AG09319 (cell line): ENCODE results near the gene CAPN10.

ENCODE experiments used
- DNase-seq: peaks from one replicate; pipeline ENCODE4 v3.0.0-alpha.2; 2010; ENCODE audit warnings: low read depth; ENCODE audit errors: extremely low read depth
- CTCF ChIP-seq: IDR thresholded peaks from 2 replicates; pipeline ENCODE4 v1.5.1; 2011; ENCODE audit warnings: low read depth, mild to moderate bottlenecking, inconsistent platforms, low read length, moderate library complexity

CAPN10 gene

DNA sequence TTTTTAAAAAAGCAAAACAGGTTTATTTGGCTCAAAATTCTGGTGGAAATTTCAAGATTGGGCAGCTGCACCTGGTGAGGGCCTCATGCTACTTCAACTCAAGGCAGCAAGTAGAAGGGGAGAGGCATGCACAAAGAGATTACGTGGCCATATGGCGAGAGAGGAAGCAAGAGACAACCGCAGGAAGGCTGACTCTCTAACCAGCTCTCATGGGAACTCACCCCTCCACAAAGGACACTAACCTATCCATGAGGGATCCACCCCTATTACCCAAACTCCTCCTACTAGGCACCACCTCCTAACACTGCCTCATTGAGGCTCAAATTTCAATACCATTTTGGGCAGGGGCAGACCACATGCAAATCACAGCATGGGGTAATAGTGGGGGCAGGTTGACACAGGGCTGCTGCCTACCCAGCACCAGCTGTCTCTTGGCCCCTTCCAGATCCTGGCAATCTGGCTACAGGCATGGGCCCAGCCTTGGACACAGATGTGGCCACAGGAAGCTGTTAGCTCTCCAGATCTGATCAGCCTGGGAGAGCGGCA lies 2.0 kb upstream of the CAPN10 start:
- no peak for TF ChIP-seq CTCF
- no peak for DNase-seq

- DNase-seq: no peak
- no peak for TF ChIP-seq CTCF
Measured at GRCh38 chr2:240585101-240585500, 1.4 kb upstream of the CAPN10 start.

GRCh38 chr2:240585681-240586197 lies 795 bp upstream of the CAPN10 start:
- no peak for TF ChIP-seq CTCF
- DNase-seq: no peak

DNA sequence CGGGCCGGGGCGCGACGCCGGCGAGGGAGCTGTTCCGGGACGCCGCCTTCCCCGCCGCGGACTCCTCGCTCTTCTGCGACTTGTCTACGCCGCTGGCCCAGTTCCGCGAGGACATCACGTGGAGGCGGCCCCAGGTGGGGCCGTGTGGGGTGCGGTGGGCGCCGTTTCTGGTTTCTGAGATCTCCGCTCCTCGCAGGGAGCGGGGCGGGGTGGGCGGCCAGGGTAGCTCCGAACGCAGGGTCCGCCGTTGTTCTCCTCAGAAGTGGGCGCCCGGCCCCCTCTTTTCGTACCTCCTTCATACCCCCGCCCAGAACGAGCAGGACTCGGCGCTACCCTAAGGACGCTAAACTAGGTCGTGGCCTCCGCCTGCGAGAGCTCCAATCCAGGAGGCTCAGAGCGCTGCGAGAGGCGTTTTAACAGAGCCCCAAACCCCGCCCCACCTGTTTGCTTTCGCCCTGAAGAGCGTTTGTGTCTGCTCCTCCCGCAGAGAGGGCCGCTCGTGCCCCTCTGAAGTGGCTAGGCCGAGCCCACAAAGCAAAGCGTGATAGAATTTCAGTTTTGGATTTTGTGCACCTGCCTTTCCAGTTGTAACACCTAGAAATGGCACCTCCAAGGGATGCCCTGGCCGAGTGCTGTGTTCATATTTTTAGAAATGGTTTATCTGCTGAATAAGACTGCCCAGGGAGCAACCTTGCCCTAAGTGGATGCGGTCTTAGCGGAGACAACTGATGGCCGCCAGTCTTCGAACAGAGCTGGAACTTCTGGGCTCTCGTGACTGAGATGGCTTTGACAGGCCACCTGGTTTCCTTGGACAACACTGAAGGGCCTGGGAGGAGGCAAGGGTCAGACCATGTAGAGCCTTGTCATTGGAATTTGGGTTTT lies 626 bp downstream of the CAPN10 start:
- no peak for TF ChIP-seq CTCF
- DNase-seq: no peak

DNA sequence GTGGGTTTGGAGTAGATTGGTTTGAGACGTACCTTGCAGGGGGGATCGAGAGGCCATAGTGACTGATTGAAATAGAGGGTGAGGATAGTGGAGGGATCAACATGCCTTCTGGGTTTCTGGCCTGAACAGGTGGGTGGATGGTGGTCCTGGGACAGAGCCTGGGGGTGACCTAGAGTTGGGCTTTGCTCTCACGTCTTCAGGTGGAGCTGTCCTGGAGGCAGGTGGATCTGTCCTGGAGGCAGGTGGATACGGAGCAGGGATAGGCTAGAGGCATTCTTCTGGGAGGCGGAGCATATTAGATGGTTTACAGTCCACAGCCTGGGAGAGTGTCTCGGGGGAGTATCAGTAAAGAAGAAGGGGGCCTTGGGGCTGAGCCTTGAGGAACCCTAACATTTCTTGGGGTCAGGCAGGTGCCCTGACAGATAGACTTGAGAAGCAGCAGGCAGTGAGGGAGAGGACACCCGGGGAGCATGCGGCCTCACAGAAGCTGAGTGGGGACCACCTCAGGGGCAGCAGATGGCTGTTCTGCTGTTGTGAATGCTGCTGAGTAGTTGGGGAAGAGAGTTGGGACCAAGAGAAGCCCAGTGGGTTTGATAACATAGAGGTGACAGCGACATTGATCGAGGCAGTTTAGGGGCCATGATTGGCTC lies 1.6 kb downstream of the CAPN10 start:
- no peak for DNase-seq
- TF ChIP-seq CTCF: no peak

- TF ChIP-seq CTCF: no peak
- no peak for DNase-seq
Measured at GRCh38 chr2:240588669-240589068, 2.1 kb downstream of the CAPN10 start.

DNA sequence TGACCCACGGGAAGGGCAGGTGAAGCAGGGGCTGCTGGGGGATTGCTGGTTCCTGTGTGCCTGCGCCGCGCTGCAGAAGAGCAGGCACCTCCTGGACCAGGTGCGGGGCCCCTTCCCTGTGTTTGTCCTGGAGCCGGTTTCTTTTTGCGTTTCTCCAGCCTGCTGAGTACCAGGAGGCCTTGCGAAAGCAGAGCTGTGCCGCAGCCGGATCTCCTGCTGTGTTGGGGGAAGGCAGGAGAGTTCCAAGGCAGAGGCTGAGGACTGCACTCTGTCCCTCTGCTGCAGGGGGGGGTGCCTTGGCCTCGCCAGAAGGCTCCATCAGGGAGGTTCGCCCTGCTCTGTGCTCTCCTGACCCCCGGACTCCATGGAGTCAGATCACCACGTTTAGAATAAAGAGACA lies 2.8 kb downstream of the CAPN10 start:
- no peak for TF ChIP-seq CTCF
- DNase-seq: no peak
